Measurements from ENCODE around the gene CLIP4. TPM values are rescaled to one million over a fixed set of nuclear protein-coding genes. Genes with fewer than 3 reads are reported as not detected.

Gene CLIP4
- total RNA-seq, 1 donor from 2014 or later = 12.3 TPM

DNA sequence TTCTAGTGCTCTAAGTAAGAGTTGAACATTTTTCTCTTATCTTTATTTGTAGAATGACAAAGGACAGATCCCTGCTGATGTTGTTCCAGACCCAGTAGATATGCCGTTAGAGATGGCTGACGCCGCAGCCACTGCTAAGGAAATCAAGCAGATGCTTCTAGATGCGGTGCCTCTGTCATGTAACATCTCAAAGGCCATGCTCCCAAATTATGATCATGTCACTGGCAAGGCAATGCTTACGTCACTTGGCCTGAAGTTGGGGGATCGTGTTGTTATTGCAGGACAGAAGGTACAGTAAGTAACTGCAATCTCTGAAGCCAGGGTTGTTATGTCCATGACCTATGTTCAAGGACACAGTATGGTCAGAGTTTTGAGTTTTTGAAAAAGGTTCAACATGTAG lies 28.4 kb downstream of the CLIP4 start:
- DNase-seq = no peak

DNA sequence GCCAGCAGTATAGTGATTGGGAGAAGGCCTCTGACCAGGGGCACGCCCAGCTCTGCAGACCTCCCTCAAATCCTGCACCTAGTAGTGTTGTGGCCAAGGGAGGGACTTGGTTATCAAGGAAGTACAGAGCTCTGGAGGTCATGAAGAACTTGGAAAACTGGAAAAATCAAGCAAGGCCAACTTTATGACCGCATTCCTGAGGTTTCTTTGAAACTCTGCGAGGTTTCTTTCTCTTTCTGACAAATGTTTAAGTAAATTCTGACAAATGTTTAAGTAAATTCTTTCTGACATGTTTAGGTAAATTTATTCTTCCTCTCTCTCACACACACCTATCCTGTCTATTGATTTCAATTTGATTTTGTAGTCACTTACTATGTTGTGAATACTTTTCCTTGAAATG lies 31.0 kb downstream of the CLIP4 start:
- DNase-seq = no peak

GRCh38 chr2:29147963-29148362 lies 32.7 kb downstream of the CLIP4 start:
- DNase-seq = no peak

DNA sequence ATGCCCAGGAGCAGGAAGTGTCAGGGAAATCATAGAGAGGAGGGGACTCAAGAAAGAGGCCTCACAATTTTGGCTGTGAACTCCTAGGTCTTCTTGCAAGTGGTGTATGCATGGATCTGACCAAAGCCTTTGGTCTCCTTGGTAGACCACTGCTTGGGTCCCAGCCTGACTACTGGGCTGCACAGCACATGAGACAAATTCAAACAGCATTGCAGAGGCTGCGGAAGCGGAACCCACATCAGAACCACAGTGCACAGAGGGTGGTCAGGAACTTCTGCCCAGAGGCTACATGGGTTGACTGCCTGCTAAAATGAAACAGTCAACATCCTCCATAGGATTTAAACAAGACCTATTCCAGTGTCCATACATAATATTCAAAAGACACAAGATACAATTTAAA lies 39.4 kb downstream of the CLIP4 start:
- DNase-seq = no peak

DNA sequence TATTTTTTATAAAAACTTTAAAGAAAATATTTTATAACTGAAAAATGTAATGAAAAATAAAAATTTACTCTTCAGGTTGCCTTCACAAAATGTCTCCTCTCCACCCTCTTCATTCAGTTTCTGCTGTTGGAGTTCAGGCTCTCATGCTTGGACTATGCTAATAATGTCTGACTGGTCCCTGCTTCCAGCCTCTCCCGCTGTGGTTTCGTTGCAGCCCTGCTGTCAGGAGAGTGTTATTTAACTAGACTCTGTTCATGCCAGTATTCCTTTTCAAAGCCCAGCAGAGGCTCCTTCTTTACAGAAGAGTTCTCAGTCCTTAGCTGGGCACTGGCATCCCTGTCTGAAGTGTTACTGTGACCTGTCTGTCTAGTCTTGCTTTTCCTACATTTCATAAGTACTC lies 40.4 kb downstream of the CLIP4 start:
- DNase-seq = no peak

DNA sequence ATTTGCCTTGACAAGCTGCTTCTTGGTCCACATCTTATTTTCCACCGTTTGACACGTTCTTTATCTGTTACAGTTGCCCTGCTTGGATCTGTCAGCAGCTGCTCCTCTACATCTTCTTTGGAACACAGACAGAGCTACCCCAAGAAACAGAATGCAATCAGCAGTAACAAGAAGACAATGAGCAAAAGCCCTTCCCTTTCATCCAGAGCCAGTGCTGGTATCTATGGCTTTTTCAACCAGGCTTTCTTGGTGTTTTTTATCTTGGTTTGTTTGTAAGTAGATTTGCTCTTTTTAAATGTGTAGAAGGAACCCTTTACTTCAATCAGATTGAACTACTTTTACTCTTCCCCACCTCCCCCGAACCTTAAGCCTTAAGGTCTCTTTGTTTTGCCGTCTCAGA lies 41.9 kb downstream of the CLIP4 start:
- no peak for DNase-seq

- no peak for DNase-seq
These were observed 43.9 kb downstream of the CLIP4 start for GRCh38 chr2:29159125-29159524.

DNA sequence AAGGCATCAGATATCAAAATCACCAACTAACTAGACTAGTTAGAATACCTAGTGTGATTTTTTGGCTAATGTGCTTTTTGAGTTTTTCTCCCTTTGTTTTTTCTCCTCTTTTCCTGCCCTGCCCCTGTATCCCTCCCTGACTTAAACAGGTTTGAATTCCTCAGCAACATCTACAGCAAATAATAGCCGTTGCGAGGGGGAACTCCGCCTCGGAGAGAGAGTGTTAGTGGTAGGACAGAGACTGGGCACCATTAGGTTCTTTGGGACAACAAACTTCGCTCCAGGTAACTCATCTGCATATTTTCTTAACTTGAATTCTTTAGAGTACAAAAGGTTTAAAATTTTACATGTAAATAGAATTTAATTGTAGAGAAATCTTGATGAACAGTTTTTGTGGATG lies 45.0 kb downstream of the CLIP4 start:
- DNase-seq = no peak

GRCh38 chr2:29162204-29162928 lies 47.2 kb downstream of the CLIP4 start:
- DNase-seq = no peak

DNA sequence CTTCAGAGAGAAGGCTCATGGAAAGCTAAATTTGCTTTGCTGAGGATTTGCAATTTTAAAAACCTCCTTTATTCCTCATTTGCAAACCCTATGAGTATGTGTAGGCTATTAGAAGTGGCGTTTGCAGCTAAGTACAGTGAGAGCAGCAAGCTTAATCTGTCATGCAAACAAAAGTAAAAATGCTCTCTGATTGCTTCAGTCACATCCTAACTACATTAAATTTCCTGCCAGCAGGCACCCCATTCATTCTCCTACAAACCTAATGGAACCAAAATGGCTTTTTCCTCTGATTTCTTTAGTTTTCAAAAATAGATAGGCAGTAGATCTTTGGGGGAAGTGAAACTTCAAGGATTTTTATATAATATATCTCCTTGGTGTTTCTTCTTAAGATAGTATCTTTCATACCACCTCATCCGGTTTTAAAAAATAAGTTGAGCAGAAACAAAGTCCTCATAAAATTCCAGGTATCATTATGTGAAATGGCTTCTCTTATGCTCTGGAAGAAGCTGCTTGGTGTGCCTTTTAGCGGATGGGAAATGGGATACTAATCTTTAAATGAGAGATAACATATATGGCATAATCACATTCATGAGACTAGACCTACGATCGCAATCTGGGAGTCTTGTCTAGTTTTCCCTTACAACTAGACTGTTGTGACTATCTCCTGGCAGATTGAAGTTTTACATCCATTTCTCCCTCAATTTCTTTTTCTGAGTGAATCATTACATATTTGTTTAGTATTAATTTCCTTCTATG lies 49.1 kb downstream of the CLIP4 start:
- no peak for DNase-seq

- no peak for DNase-seq
These were observed 50.4 kb downstream of the CLIP4 start for GRCh38 chr2:29165362-29166241.

DNA sequence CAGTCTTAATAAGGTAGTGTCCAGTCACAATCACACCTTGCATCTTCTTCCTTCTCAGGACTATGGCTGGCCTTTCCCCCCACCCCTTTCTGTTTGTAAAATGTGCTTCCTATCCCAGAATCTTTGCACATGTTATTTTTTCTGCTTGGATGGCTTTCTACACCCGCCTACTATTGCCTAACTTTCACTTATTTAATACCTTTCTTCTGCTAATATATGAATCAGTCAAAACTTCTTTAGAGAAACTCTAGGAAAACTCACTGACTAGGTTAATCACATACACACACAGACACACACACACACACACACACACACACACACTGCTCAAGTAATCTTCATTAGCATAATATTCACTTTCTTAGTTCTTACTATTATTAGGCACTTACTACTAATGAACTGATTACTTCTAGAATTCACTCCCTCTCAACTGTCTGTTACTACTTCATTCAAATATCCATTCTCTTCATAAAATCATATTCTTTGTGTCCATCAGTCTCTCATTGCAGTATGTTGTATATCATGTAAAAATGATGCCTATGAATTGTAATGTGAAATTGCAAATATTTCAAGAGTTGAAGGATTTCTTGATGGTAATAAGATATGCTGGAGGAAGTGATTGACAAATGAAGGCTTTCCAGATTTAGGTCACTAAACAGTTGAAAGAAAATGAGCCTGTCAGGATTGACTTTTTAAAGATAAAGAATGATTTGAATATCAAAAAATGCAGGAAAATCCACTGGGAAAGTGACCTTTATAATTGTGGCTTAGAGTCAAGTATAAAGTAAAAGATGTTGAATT lies 51.2 kb downstream of the CLIP4 start:
- no peak for DNase-seq

DNA sequence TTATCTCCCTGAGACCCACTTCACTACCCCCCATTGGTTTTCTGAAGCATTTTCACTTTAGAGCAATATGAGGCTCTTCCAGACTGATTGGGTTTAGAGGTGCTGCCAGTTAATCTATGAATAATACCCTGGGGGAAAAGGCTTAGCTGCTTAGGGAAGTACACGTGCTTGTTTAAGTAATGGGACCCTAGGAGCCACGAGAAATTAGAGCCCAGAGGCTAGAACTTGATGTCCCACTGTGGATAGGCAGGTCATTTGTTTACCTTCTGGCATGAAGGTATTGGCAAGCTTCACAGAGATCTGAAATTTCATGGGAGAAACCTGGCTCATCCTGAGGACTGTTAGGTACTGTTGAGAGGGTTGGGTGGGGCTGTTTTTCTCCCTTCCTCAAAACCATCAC lies 59.7 kb downstream of the CLIP4 start:
- DNase-seq = no peak

DNA sequence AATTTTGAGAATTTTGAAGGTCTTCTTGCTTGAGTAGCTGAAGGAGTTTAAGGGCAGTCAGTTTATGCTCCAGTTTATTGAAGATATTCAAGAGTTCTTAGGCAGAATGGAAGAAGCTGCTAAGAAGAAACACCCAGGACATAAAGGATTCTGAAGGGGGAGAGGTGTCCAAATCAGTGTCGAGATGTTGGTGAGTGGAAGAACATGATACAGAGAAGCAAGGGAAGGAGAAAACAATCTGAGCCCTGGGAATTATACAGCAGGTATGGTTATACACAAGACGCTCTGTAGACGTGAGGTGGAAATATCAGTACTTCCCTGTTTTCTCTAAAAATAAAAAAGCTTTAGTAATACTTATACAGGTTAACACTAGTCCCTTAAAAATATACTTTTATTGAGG lies 60.1 kb downstream of the CLIP4 start:
- DNase-seq = no peak

- no peak for DNase-seq
These were observed 67.1 kb downstream of the CLIP4 start for GRCh38 chr2:29182334-29182733.

DNA sequence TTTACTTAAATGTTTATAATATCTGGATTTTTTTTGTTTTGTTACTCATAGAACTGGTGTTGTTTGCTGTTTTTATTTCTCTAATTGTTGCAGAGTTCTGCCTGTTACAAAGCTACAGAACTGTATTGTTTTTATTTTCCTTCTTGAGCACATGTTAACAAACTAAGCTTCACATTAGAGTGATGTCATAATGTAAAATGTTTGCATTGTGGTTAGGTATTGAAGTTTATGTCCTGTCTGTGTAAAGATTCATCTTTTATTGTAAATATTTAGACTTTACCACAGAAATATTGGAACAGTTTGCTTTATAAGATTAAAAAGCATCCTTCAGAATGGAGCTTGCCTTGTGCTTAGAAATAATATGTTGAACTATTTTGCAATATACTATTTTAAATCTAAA lies 67.7 kb downstream of the CLIP4 start:
- DNase-seq = no peak

GRCh38 chr2:29184531-29184930 lies 69.3 kb downstream of the CLIP4 start:
- DNase-seq = no peak

DNA sequence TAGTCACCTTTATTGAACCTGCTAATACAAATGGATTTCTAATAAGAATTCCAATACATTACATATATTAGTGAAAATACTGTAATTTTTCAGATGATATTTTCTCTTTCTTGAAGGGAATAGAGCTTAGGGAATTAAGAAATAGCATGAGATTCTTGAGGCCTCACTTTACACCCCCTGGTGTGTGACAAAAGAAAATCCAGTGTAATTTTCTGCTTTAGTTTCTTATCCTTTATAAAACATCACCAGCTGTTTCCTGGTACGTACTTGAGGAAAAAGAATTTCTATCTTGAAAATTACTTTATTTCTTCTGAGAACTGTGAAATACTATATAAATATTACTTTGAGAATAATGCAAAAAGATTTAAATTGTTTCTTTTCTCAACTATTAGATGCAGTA lies 71.6 kb downstream of the CLIP4 start:
- no peak for DNase-seq

GRCh38 chr2:29187926-29188325 lies 72.7 kb downstream of the CLIP4 start:
- DNase-seq = no peak

DNA sequence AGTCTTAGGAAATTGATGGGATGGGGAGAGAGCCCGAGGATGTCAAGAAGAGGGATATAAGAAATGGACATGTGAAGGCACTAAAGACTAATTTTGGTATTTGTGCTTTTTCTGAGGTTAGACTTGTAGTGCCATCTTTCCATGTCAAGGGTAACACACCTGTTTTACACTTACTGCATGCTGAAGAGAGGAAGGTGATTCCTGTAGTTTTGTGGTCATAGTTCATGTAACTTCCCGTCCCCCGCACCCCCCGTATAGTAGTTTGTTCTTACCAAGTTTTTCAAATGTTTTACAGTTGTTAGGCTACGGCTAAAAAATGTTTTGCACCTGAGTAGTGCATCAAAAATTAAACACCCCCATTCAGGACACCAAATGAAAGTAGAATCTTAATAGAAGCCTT lies 73.8 kb downstream of the CLIP4 start:
- no peak for DNase-seq

- DNase-seq = no peak
These were observed 76.6 kb downstream of the CLIP4 start for GRCh38 chr2:29191817-29192216.

DNA sequence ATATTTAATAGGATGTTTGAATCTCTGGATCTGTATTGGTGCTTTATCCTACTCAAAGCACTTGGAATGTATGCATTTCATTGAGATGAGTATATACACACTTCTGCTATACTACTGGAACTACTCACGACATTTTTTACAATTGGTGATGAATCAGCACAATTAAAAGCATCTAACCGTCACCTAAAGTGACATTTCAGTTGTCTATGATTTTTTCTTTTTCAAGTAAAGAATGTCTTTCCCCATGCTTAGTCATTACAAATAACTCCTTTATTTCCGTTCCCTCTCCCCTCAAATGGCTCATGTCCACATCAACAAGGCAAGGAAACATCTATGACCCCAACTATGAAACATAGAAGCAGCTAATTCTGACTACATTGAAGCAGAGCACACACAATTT lies 77.3 kb downstream of the CLIP4 start:
- DNase-seq = peak; percentile 20

DNA sequence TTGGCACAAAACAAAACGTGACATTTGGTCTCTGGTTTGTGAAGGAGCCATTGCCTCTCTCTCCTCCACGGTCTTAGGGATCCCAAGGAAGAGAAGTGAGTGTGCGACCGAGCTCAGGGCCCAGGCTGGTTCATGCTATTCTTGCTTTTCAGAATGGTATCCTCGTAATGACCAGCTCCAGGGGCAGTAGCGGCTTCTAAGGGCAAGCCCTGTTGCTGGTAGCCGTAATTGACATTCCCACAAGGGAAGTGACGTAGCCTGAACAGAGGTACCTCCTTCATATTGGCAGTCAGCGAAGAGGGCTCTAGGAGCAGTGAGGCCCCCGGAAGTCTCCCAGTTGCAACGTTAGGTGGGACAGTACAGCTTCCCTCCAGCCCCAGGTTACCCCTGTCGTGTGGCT lies 77.9 kb downstream of the CLIP4 start:
- no peak for DNase-seq
